ENCODE data around the gene SLC26A11. TPM values are rescaled to one million over a fixed set of nuclear protein-coding genes. Genes with fewer than 3 reads are reported as not detected.

The SLC26A11 gene
- total and polyA plus RNA-seq, 2 of the 13 experiments (the other 11 are each of a cell fraction or from before 2014, with no cell fraction given), result 8.7 to 13.2 TPM

GRCh38 chr17:80263253-80264204, 43.3 kb downstream of the SLC26A11 start (continued):
- no peak for TF ChIP-seq ZNF484 (CRISPR knock-in tag; IDR thresholded peaks at IDR 0.05; ENCODE audit: borderline replicate concordance, low read depth)
- TF ChIP-seq PRMT3 (CRISPR knock-in tag; IDR thresholded peaks at IDR 0.05; ENCODE audit: borderline replicate concordance, low read depth), result peak; percentile 79; the same call in 1 of the 2 replicates
- no peak for TF ChIP-seq GZF1 (CRISPR knock-in tag; IDR thresholded peaks at IDR 0.05)
- no peak for TF ChIP-seq EED (CRISPR knock-in tag; IDR thresholded peaks at IDR 0.05)
- TF ChIP-seq HIC2 (CRISPR knock-in tag; IDR thresholded peaks at IDR 0.05; ENCODE audit: low read depth), result peak; percentile 51; the same call in 1 of the 2 replicates
- peak; percentile 52; the same call in 1 of the 2 replicates for TF ChIP-seq ZBTB7B (CRISPR knock-in tag; IDR thresholded peaks at IDR 0.05)
- TF ChIP-seq ERF (CRISPR knock-in tag; IDR thresholded peaks at IDR 0.05), result peak; percentile 27; the same call in 1 of the 2 replicates
- peak; percentile 70 for TF ChIP-seq CBX1 (IDR thresholded peaks at IDR 0.05; ENCODE audit: low read depth)
- TF ChIP-seq IRF1 (CRISPR knock-in tag; IDR thresholded peaks at IDR 0.05; ENCODE audit: low read depth), result peak; percentile 96
- no peak; the same call in 1 of the 2 replicates for TF ChIP-seq GATAD1 (CRISPR knock-in tag; IDR thresholded peaks at IDR 0.05)
- TF ChIP-seq ZNF598 (CRISPR knock-in tag; IDR thresholded peaks at IDR 0.05; ENCODE audit: borderline replicate concordance), result no peak
- no peak for TF ChIP-seq ZNF225 (CRISPR knock-in tag; IDR thresholded peaks at IDR 0.05)
- TF ChIP-seq POLR2AphosphoS2 (IDR thresholded peaks at IDR 0.05; ENCODE audit: low read depth, low read length), result no peak
- no peak for TF ChIP-seq PCBP2 (optimal IDR thresholded peaks at IDR 0.05; ENCODE audit: low read depth, low read length, poor library complexity, severe bottlenecking)
- TF ChIP-seq HNF1A (IDR thresholded peaks at IDR 0.05; ENCODE audit: low read depth), result peak; percentile 76
- peak; percentile 89 for TF ChIP-seq HNF1A (CRISPR knock-in tag; IDR thresholded peaks at IDR 0.05; ENCODE audit: borderline replicate concordance)
- TF ChIP-seq ZNF414 (CRISPR knock-in tag; IDR thresholded peaks at IDR 0.05), result no peak
- TF ChIP-seq ZNF232 (CRISPR knock-in tag; IDR thresholded peaks at IDR 0.05; ENCODE audit: borderline replicate concordance), result peak; percentile 40; the same call in 1 of the 2 replicates
- peak; percentile 71 for TF ChIP-seq CTCF (CRISPR knock-in tag; IDR thresholded peaks at IDR 0.05)

Data from HepG2 (cell line).